GM10847 (cell line): ENCODE measurements around the gene KRT32.

Experiments
- POLR2A ChIP-seq: IDR thresholded peaks from 2 replicates; pipeline ENCODE4 v1.6.1; 2011; ENCODE audit not compliant: insufficient read length; ENCODE audit errors: extremely low read depth

KRT32 gene

GRCh38 chr17:41456204-41456603, 11.0 kb downstream of the KRT32 start:
- TF ChIP-seq POLR2A: no peak

- TF ChIP-seq POLR2A: no peak
These were observed 11.9 kb downstream of the KRT32 start for GRCh38 chr17:41455236-41455635.

GRCh38 chr17:41453066-41453465, 14.1 kb downstream of the KRT32 start:
- TF ChIP-seq POLR2A: no peak

GRCh38 chr17:41452281-41452680, 14.9 kb downstream of the KRT32 start:
- no peak for TF ChIP-seq POLR2A

GRCh38 chr17:41451154-41451728, 15.9 kb downstream of the KRT32 start:
- no peak for TF ChIP-seq POLR2A

- TF ChIP-seq POLR2A: no peak
These were observed 18.2 kb downstream of the KRT32 start for GRCh38 chr17:41449008-41449407.

GRCh38 chr17:41448506-41448905, 18.7 kb downstream of the KRT32 start:
- no peak for TF ChIP-seq POLR2A

GRCh38 chr17:41446806-41447205, 20.4 kb downstream of the KRT32 start:
- no peak for TF ChIP-seq POLR2A

GRCh38 chr17:41444640-41445039, 22.5 kb downstream of the KRT32 start:
- no peak for TF ChIP-seq POLR2A

GRCh38 chr17:41444186-41444585, 23.0 kb downstream of the KRT32 start:
- no peak for TF ChIP-seq POLR2A

GRCh38 chr17:41442739-41443138, 24.4 kb downstream of the KRT32 start:
- no peak for TF ChIP-seq POLR2A

- TF ChIP-seq POLR2A: no peak
These were observed 26.6 kb downstream of the KRT32 start, which contains the start of gene KRT38 for GRCh38 chr17:41440531-41441033. TSS of gene KRT38 (minus strand) at chr17:41440983. CDS start at chr17:41440921, 62 bp downstream.

GRCh38 chr17:41439375-41439774, 27.8 kb downstream of the KRT32 start:
- TF ChIP-seq POLR2A: no peak

- no peak for TF ChIP-seq POLR2A
These were observed 29.4 kb downstream of the KRT32 start for GRCh38 chr17:41437769-41438168.

GRCh38 chr17:41437254-41437653, 29.9 kb downstream of the KRT32 start:
- TF ChIP-seq POLR2A: no peak

- TF ChIP-seq POLR2A: no peak
These were observed 32.8 kb downstream of the KRT32 start for GRCh38 chr17:41434415-41434814.

GRCh38 chr17:41434005-41434404, 33.2 kb downstream of the KRT32 start:
- TF ChIP-seq POLR2A: no peak

GRCh38 chr17:41433586-41433985, 33.6 kb downstream of the KRT32 start:
- TF ChIP-seq POLR2A: no peak

GRCh38 chr17:41429667-41430066, 37.5 kb downstream of the KRT32 start:
- TF ChIP-seq POLR2A: no peak
